Skeletal muscle satellite cell (primary cell): ENCODE results near the gene PDIA6.

Experiments used
- H3K27me3 ChIP-seq: 2 replicates; pipeline ENCODE4 v1.7.0; 2013; ENCODE audit warnings: low read length; ENCODE audit not compliant: control insufficient read depth, insufficient read depth
- H3K36me3 ChIP-seq: 2 replicates; pipeline ENCODE4 v1.7.0; 2013; ENCODE audit warnings: mild to moderate bottlenecking, control low read depth, low read length; ENCODE audit not compliant: insufficient read depth
- H3K4me1 ChIP-seq: 2 replicates; pipeline ENCODE4 v1.7.0; 2013; ENCODE audit warnings: low read length; ENCODE audit not compliant: control insufficient read depth, insufficient read depth
- H3K4me2 ChIP-seq: 2 replicates; pipeline ENCODE4 v1.7.0; 2013; ENCODE audit warnings: mild to moderate bottlenecking, low read length
- H3K4me3 ChIP-seq: 2 replicates; pipeline ENCODE4 v1.7.0; 2013; ENCODE audit warnings: low read length
- H3K9ac ChIP-seq: 2 replicates; pipeline ENCODE4 v1.7.0; 2013; ENCODE audit warnings: mild to moderate bottlenecking, low read depth, low read length, moderate library complexity
- H3K9me3 ChIP-seq: replicated peaks from 2 replicates; pipeline ENCODE4 v1.7.0; 2013; ENCODE audit warnings: mild to moderate bottlenecking, control low read depth, low read length

PDIA6 gene

GRCh38 chr2:10831400-10831985, 18.9 kb upstream of the PDIA6 start:
- H3K4me1 ChIP-seq, result peaks cover 2% of the 10 kb centered on the region
- no peaks in the 10 kb centered on the region for H3K36me3 ChIP-seq
- no peaks in the 10 kb centered on the region for H3K9me3 ChIP-seq
- H3K9ac ChIP-seq, result no peak overlapping the region
- H3K4me3 ChIP-seq, result no peak overlapping the region
- peaks cover 51% of the 10 kb centered on the region for H3K27me3 ChIP-seq
- no peak overlapping the region for H3K4me2 ChIP-seq

- Histone ChIP-seq H3K4me3 (no peak overlapping the region), H3K36me3 (no peaks in the 10 kb centered on the region), H3K4me2 (no peak overlapping the region), H3K9me3 (no peaks in the 10 kb centered on the region), H3K9ac (no peak overlapping the region), H3K27me3 (peaks cover 56% of the 10 kb centered on the region), H3K4me1 (peaks cover 2% of the 10 kb centered on the region)
Measured at GRCh38 chr2:10830641-10831399, 18.2 kb upstream of the PDIA6 start.

DNA sequence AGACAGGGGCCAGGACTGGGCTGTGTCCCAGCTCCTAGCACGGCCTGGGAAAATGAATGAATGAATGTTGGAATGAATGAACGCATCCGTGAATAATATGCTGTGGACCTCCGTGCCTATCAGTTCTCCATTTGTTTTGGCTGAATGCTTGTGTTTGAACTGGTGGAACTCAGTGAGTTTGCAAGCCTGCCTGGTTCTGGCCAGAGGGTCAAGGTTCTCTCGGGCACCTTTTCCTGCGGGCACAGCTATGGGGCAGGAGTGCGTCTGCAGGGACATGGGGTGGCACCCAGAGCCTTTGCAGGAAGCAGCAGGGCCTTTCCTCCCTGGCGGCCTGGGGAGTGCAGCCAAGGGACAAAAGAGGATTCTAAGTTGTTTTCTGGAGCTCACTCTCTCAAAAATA, 17.6 kb upstream of the PDIA6 start:
- Histone ChIP-seq H3K4me2 (no peak overlapping the region), H3K4me3 (no peak overlapping the region), H3K36me3 (no peaks in the 10 kb centered on the region), H3K4me1 (peaks cover 2% of the 10 kb centered on the region), H3K27me3 (peaks cover 62% of the 10 kb centered on the region), H3K9me3 (no peaks in the 10 kb centered on the region), H3K9ac (no peak overlapping the region)

DNA sequence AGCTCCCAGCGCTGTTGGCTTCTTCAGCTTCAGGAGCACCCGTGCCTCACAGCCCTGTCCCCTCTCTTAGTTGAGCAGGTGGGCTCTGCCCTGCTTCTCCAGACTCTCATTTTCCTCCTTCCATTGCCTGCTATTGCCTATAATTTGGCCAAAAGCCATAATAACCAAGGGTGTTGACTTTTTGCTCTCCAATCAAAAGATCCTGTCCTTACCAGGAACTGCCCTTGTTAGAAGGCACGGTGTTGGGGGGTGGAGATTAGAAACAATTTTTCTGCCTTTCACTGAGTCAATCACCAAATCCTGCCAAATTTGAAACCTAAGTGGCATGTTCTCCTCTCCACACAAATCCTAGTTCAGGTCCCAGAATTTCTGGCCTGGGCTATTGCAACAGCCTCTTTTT, 16.7 kb upstream of the PDIA6 start:
- Histone ChIP-seq H3K36me3 (no peaks in the 10 kb centered on the region), H3K4me2 (no peak overlapping the region), H3K27me3 (peaks cover 67% of the 10 kb centered on the region), H3K9me3 (no peaks in the 10 kb centered on the region), H3K9ac (no peak overlapping the region), H3K4me1 (peaks cover 2% of the 10 kb centered on the region), H3K4me3 (no peak overlapping the region)

DNA sequence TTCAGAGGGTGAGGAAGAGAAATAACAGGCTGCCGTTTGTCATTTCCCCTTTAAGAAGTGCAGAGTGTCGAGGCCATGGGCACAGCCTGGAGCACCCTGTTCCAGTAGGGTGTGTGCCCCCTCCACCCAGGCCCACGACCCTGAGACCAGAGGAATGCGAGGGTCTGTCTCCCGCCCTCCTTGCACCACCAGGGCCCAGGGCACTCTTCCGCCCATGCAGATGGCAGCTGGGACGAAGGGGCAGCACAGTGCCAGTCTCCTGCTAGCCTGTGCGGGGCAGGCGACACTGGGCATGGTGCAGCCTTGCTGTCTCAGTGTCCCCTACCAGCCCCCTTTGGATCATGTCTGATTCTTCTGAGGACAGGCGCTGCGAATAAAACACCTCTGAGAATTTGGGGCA, 15.8 kb upstream of the PDIA6 start:
- no peaks in the 10 kb centered on the region for H3K9me3 ChIP-seq
- H3K4me2 ChIP-seq, result no peak overlapping the region
- H3K4me3 ChIP-seq, result no peak overlapping the region
- peaks cover 2% of the 10 kb centered on the region for H3K4me1 ChIP-seq
- no peaks in the 10 kb centered on the region for H3K36me3 ChIP-seq
- H3K27me3 ChIP-seq, result peaks cover 73% of the 10 kb centered on the region
- H3K9ac ChIP-seq, result no peak overlapping the region

- no peak overlapping the region for H3K9ac ChIP-seq
- peaks cover 77% of the 10 kb centered on the region for H3K27me3 ChIP-seq
- no peaks in the 10 kb centered on the region for H3K9me3 ChIP-seq
Measured at GRCh38 chr2:10826625-10827024, 14.0 kb upstream of the PDIA6 start.

DNA sequence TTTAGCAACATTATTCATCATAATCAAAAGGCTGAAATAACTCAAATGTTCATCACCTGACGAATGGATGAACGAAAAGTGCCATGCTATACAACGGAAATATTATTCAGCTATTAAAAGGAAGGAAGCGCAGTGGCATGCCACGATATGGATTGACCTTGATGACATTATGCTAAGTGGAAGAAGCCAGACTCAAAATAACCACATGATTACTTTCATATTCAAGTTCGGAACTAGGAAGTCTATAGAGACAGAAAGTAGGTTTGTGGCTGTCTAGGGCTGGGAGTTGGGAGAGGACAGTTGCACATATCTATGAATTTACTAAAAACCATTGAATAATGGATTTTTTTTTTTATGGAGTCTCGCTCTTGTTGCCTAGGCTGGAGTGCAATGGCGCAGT, 13.4 kb upstream of the PDIA6 start:
- no peak overlapping the region for H3K4me2 ChIP-seq
- H3K9ac ChIP-seq, result no peak overlapping the region
- H3K9me3 ChIP-seq, result no peaks in the 10 kb centered on the region
- no peaks in the 10 kb centered on the region for H3K36me3 ChIP-seq
- peaks cover 75% of the 10 kb centered on the region for H3K27me3 ChIP-seq
- no peak overlapping the region for H3K4me3 ChIP-seq
- H3K4me1 ChIP-seq, result no peaks in the 10 kb centered on the region

More at GRCh38 chr2:10826625-10827024, 14.0 kb upstream of the PDIA6 start:
- Histone ChIP-seq H3K36me3 (no peaks in the 10 kb centered on the region), H3K4me2 (no peak overlapping the region), H3K4me1 (no peaks in the 10 kb centered on the region), H3K4me3 (no peak overlapping the region)

- Histone ChIP-seq H3K9ac (no peak overlapping the region), H3K27me3 (peaks cover 75% of the 10 kb centered on the region), H3K9me3 (no peaks in the 10 kb centered on the region), H3K36me3 (no peaks in the 10 kb centered on the region), H3K4me1 (no peaks in the 10 kb centered on the region), H3K4me2 (no peak overlapping the region), H3K4me3 (no peak overlapping the region)
Measured at GRCh38 chr2:10824191-10824590, 11.6 kb upstream of the PDIA6 start.

GRCh38 chr2:10820978-10821695, 8.6 kb upstream of the PDIA6 start:
- Histone ChIP-seq H3K36me3 (no peaks in the 10 kb centered on the region), H3K4me1 (no peaks in the 10 kb centered on the region), H3K9me3 (no peaks in the 10 kb centered on the region), H3K27me3 (peaks cover 79% of the 10 kb centered on the region), H3K4me3 (no peak overlapping the region), H3K4me2 (no peak overlapping the region), H3K9ac (no peak overlapping the region)

- Histone ChIP-seq H3K4me1 (no peaks in the 10 kb centered on the region), H3K27me3 (peaks cover 74% of the 10 kb centered on the region), H3K9ac (no peak overlapping the region), H3K4me2 (no peak overlapping the region), H3K4me3 (no peak overlapping the region), H3K36me3 (no peaks in the 10 kb centered on the region), H3K9me3 (no peaks in the 10 kb centered on the region)
Measured at GRCh38 chr2:10820562-10820961, 8.0 kb upstream of the PDIA6 start.

DNA sequence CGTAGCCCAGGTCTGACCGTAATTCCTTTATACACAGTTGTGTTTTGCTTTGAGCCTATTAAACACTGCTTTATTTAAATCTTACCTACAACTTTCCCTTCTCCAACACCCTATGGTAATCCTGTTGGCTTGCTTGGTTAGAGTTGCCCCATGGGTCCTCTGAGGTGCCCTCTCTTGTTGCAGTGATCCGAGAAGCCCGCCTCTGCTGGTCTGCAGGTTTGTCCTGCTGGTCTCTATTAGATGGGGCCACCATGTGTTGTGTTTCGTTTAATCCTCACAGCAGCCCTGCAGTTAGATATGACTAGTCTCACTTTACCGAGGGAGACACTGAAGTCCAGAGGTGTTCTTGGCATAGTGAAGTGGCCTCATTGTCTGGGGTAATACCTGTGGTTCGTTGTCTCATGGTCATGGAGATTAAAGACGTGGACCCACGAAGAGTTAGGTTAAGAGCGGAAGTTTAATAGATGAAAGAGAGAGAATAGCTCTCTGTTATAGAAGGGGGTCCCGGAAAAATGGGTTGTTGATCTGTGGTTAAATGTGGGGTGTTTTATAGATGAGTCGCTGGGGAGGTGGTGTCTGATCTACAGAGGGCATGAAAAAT, 7.2 kb upstream of the PDIA6 start:
- Histone ChIP-seq H3K4me1 (no peaks in the 10 kb centered on the region), H3K4me2 (no peak overlapping the region), H3K4me3 (no peak overlapping the region), H3K27me3 (peaks cover 70% of the 10 kb centered on the region), H3K9ac (no peak overlapping the region), H3K36me3 (no peaks in the 10 kb centered on the region), H3K9me3 (no peaks in the 10 kb centered on the region)
